K562 (cell line): ENCODE measurements around the gene NCAPG2.

Experiments used
- POLR2G ChIP-seq: fragments of 200-400 bp; formaldehyde crosslinking; IDR thresholded peaks from 2 replicates; pipeline ENCODE4 v1.6.1; 2017; ENCODE audit warnings: low read depth, mild to moderate bottlenecking, antibody characterized with exemption, low read length, moderate library complexity
- TEAD2 ChIP-seq: fragments of 450-650 bp; IDR thresholded peaks from 2 replicates; pipeline ENCODE4 v1.6.1; 2016; ENCODE audit warnings: missing genetic modification characterization, control low read depth, missing compliant biosample characterization
- YY1 ChIP-seq, 3 experiments: IDR thresholded peaks; 2 replicates each; pipeline ENCODE4 v1.6.1; 2011; ENCODE audit warnings: low read length in 2 of 3, mild to moderate bottlenecking in 2 of 3, moderate library complexity in 2 of 3, borderline replicate concordance in 1 of 3, control low read depth in 1 of 3, low read depth in 1 of 3; ENCODE audit not compliant: insufficient read depth in 3 of 3, insufficient replicate concordance in 2 of 3, control insufficient read depth in 1 of 3, insufficient read length in 1 of 3; ENCODE audit errors: extremely low read depth in 1 of 3
- ZFP36 ChIP-seq: fragments of 150-350 bp; IDR thresholded peaks from 2 replicates; pipeline ENCODE4 v1.6.1; 2018; ENCODE audit warnings: low read length, low read depth; ENCODE audit not compliant: partially characterized antibody
- ZFX ChIP-seq: sonication (generic); formaldehyde crosslinking; IDR thresholded peaks from 2 replicates; pipeline ENCODE4 v1.8.0; 2022; ENCODE audit warnings: mild to moderate bottlenecking, missing genetic modification reagents, moderate library complexity
- TF ChIP-seq, protein P1 (sequence below), 2 experiments: fragments of 450-650 bp; IDR thresholded peaks; 2 replicates each; pipeline ENCODE4 v1.6.1; 2018; ENCODE audit warnings: mild to moderate bottlenecking in 2 of 2, low read depth in 1 of 2; ENCODE audit not compliant: partially characterized antibody in 2 of 2
- TF ChIP-seq, protein P2 (sequence below): IDR thresholded peaks from 2 replicates; pipeline ENCODE4 v1.6.1; 2016; ENCODE audit warnings: missing genetic modification characterization, missing compliant biosample characterization
- TF ChIP-seq, protein P3 (sequence below): fragments of 250-450 bp; sonication (Bioruptor Pico); IDR thresholded peaks from 2 replicates; pipeline ENCODE4 v1.4.0; 2020; ENCODE audit warnings: mild to moderate bottlenecking, moderate library complexity, borderline replicate concordance
- TF ChIP-seq, protein P4 (sequence below): sonication (generic); formaldehyde crosslinking; IDR thresholded peaks from 2 replicates; pipeline ENCODE4 v1.8.0; 2022; ENCODE audit warnings: mild to moderate bottlenecking, missing genetic modification reagents, borderline replicate concordance
- TF ChIP-seq, protein P5 (sequence below), 3 experiments: IDR thresholded peaks in 2 of 3; conservative IDR thresholded peaks in 1 of 3; 2 replicates each; pipeline ENCODE4 v1.5.1; 2011 to 2012; ENCODE audit warnings: low read length in 3 of 3, mild to moderate bottlenecking in 3 of 3, control low read depth in 2 of 3, improper control_type of control experiment in 1 of 3, inconsistent platforms in 1 of 3, low read depth in 1 of 3, mixed read lengths in 1 of 3, moderate library complexity in 1 of 3; ENCODE audit not compliant: insufficient read depth in 2 of 3

DNA sequence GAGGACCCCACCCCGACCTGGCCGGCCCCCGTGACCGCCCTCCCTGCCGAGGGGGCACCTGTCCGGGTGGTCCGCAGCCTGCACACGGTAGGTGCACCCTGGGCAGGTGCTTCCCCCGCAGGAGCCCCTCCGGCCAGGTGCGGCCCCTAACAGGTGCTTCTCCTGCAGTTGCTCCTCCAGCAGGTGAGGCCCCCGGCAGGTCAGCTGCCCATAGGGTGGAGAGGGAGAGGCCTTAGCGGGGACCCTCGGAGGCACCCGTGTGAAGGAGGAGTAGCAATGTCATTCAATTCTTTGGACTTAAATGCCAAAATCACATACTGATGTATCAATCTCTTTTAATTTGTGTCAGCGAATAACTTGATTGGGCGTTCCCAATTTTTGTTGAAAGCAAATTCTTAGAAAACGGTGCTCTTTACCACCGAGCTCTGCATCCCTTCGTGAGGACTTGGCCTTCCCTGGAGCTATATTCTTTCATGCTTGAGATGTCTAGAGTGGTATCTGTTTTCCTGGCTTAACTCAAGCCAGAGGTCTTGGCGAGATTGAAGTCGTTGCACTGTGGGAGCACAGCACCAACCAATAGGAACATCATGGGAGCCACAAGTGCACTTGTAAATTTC is 738 bp upstream of the NCAPG2 start:
- TF ChIP-seq POLR2G, result no peak
- TF ChIP-seq, protein P1, sequence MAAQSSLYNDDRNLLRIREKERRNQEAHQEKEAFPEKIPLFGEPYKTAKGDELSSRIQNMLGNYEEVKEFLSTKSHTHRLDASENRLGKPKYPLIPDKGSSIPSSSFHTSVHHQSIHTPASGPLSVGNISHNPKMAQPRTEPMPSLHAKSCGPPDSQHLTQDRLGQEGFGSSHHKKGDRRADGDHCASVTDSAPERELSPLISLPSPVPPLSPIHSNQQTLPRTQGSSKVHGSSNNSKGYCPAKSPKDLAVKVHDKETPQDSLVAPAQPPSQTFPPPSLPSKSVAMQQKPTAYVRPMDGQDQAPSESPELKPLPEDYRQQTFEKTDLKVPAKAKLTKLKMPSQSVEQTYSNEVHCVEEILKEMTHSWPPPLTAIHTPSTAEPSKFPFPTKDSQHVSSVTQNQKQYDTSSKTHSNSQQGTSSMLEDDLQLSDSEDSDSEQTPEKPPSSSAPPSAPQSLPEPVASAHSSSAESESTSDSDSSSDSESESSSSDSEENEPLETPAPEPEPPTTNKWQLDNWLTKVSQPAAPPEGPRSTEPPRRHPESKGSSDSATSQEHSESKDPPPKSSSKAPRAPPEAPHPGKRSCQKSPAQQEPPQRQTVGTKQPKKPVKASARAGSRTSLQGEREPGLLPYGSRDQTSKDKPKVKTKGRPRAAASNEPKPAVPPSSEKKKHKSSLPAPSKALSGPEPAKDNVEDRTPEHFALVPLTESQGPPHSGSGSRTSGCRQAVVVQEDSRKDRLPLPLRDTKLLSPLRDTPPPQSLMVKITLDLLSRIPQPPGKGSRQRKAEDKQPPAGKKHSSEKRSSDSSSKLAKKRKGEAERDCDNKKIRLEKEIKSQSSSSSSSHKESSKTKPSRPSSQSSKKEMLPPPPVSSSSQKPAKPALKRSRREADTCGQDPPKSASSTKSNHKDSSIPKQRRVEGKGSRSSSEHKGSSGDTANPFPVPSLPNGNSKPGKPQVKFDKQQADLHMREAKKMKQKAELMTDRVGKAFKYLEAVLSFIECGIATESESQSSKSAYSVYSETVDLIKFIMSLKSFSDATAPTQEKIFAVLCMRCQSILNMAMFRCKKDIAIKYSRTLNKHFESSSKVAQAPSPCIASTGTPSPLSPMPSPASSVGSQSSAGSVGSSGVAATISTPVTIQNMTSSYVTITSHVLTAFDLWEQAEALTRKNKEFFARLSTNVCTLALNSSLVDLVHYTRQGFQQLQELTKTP (IDR thresholded peaks at IDR 0.05; ENCODE audit: low read depth in 1 of 2, partially characterized antibody in 2 of 2), result no peak
- TF ChIP-seq, protein P2, sequence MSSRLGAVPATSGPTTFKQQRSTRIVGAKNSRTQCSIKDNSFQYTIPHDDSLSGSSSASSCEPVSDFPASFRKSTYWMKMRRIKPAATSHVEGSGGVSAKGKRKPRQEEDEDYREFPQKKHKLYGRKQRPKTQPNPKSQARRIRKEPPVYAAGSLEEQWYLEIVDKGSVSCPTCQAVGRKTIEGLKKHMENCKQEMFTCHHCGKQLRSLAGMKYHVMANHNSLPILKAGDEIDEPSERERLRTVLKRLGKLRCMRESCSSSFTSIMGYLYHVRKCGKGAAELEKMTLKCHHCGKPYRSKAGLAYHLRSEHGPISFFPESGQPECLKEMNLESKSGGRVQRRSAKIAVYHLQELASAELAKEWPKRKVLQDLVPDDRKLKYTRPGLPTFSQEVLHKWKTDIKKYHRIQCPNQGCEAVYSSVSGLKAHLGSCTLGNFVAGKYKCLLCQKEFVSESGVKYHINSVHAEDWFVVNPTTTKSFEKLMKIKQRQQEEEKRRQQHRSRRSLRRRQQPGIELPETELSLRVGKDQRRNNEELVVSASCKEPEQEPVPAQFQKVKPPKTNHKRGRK (tag), result no peak
- TF ChIP-seq YY1 (IDR thresholded peaks at IDR 0.05; ENCODE audit: borderline replicate concordance in 1 of 3, control insufficient read depth in 1 of 3, extremely low read depth in 1 of 3, insufficient read depth in 3 of 3, insufficient read length in 1 of 3, insufficient replicate concordance in 2 of 3, low read depth in 1 of 3, low read length in 2 of 3), result no peak
- TF ChIP-seq TEAD2, result no peak
- TF ChIP-seq, protein P3, sequence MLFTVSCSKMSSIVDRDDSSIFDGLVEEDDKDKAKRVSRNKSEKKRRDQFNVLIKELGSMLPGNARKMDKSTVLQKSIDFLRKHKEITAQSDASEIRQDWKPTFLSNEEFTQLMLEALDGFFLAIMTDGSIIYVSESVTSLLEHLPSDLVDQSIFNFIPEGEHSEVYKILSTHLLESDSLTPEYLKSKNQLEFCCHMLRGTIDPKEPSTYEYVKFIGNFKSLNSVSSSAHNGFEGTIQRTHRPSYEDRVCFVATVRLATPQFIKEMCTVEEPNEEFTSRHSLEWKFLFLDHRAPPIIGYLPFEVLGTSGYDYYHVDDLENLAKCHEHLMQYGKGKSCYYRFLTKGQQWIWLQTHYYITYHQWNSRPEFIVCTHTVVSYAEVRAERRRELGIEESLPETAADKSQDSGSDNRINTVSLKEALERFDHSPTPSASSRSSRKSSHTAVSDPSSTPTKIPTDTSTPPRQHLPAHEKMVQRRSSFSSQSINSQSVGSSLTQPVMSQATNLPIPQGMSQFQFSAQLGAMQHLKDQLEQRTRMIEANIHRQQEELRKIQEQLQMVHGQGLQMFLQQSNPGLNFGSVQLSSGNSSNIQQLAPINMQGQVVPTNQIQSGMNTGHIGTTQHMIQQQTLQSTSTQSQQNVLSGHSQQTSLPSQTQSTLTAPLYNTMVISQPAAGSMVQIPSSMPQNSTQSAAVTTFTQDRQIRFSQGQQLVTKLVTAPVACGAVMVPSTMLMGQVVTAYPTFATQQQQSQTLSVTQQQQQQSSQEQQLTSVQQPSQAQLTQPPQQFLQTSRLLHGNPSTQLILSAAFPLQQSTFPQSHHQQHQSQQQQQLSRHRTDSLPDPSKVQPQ, result no peak
- TF ChIP-seq, protein P4, sequence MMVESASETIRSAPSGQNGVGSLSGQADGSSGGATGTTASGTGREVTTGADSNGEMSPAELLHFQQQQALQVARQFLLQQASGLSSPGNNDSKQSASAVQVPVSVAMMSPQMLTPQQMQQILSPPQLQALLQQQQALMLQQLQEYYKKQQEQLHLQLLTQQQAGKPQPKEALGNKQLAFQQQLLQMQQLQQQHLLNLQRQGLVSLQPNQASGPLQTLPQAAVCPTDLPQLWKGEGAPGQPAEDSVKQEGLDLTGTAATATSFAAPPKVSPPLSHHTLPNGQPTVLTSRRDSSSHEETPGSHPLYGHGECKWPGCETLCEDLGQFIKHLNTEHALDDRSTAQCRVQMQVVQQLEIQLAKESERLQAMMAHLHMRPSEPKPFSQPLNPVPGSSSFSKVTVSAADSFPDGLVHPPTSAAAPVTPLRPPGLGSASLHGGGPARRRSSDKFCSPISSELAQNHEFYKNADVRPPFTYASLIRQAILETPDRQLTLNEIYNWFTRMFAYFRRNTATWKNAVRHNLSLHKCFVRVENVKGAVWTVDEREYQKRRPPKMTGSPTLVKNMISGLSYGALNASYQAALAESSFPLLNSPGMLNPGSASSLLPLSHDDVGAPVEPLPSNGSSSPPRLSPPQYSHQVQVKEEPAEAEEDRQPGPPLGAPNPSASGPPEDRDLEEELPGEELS (CRISPR knock-in tag), result no peak
- peak; percentile 47; the same call in 1 of the 2 replicates for TF ChIP-seq ZFX (CRISPR knock-in tag)
- TF ChIP-seq, protein P5, sequence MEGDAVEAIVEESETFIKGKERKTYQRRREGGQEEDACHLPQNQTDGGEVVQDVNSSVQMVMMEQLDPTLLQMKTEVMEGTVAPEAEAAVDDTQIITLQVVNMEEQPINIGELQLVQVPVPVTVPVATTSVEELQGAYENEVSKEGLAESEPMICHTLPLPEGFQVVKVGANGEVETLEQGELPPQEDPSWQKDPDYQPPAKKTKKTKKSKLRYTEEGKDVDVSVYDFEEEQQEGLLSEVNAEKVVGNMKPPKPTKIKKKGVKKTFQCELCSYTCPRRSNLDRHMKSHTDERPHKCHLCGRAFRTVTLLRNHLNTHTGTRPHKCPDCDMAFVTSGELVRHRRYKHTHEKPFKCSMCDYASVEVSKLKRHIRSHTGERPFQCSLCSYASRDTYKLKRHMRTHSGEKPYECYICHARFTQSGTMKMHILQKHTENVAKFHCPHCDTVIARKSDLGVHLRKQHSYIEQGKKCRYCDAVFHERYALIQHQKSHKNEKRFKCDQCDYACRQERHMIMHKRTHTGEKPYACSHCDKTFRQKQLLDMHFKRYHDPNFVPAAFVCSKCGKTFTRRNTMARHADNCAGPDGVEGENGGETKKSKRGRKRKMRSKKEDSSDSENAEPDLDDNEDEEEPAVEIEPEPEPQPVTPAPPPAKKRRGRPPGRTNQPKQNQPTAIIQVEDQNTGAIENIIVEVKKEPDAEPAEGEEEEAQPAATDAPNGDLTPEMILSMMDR (IDR thresholded peaks at IDR 0.05 in 2 of 3, conservative IDR thresholded peaks at IDR 0.05 in 1 of 3; ENCODE audit: insufficient read depth in 2 of 3, low read depth in 1 of 3, low read length in 3 of 3), result no peak
- no peak for TF ChIP-seq ZFP36
